NB4 (cell line): ENCODE results near the gene ANKFN1.

Source experiments
- CTCF ChIP-seq: IDR thresholded peaks from one replicate; pipeline ENCODE4 v1.5.1; 2012; ENCODE audit warnings: low read depth, low read length
- POLR2A ChIP-seq: IDR thresholded peaks from 2 replicates; pipeline ENCODE4 v1.6.1; 2011; ENCODE audit warnings: mild to moderate bottlenecking; ENCODE audit not compliant: insufficient read length; ENCODE audit errors: extremely low read depth

DNA sequence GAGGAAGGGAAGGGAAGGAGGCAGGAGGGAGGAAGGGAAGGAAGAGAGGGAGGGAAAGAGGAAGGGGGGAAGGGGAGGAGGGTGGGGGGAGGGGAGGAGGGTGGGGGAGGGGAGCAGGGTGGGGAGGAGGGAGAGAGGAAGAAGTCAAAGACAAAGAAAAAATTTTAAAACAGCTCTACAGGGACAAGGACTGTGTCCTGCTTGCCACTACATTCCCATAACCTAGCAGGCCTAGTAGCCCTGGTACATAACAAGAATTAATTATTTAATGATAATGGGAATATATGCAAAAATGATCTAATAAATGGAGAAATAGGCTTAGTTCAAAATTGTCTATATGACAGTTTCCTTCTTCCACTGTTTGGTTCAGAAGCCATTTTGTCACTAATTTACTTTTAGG lies 392.7 kb downstream of the ANKFN1 start:
- TF ChIP-seq CTCF (no peak), POLR2A (no peak)
